ENCODE measurements around the gene MYO5C. TPM values are rescaled to one million over a fixed set of nuclear protein-coding genes. Genes with fewer than 3 reads are reported as not detected.
"Not testable (repeated sequence)": the region's sequence is repeated elsewhere in the genome, so short reads cannot be mapped to it uniquely, and the experiment has no call there.

The MYO5C gene
- total RNA-seq, 3 donors from 2014 or later: 0.40 to 0.61 (median 0.46) TPM

DNA sequence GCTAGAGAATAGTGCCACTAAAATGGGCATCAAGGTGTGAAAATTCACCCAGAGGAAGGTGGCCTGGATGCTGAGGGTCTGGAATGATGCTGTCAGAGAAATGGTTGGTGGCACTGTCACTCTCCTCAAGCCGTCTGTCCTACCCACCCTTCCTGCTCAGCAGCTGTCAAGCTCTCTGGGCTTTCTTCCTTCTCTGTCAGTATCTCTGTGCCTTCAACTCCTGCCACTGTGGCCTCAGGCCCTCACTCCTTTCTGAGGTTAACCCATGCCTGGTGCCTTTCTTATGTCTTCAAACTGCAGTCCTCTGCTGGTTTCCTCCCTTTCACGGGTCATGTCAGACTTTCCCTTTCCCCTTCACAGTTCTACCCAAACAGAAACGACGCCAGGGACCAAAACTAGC lies 4.4 kb downstream of the MYO5C start:
- ATAC-seq: no peak
- no peaks in the 10 kb centered on the region for H3K36me3 Mint-ChIP-seq (ENCODE audit: insufficient read depth)
- no peak overlapping the region for H3K4me3 Mint-ChIP-seq
- no peaks in the 10 kb centered on the region for H3K4me1 Mint-ChIP-seq (ENCODE audit: low read depth)
- H3K9me3 Mint-ChIP-seq: no peaks in the 10 kb centered on the region
- H3K27me3 Mint-ChIP-seq (ENCODE audit: low read depth): peaks cover 25% of the 10 kb centered on the region
- no peak for DNase-seq

DNA sequence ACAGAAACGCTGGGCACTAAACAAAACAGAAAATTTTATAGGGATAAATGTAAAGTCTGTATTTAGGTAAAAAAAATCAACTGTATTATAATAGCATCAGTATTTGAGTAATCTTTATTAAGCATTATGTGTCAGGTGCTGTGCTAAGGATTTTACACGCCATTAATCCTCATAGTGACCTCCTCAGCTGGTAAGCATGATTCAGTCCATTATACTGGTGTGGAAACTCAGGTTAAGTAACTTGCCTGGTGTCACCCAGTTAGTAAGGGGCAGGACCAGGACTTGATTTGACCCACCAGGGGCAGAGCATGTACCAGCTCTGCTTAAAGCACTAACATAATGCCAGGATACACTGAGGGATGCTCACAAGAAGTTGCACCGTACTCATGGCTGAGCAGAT lies 4.8 kb downstream of the MYO5C start:
- Mint-ChIP-seq H3K4me3 (no peak overlapping the region), H3K27me3 (ENCODE audit: low read depth) (peaks cover 21% of the 10 kb centered on the region), H3K9me3 (no peaks in the 10 kb centered on the region), H3K36me3 (ENCODE audit: insufficient read depth) (no peaks in the 10 kb centered on the region), H3K4me1 (ENCODE audit: low read depth) (no peaks in the 10 kb centered on the region)
- ATAC-seq (no peak), DNase-seq (no peak)

DNA sequence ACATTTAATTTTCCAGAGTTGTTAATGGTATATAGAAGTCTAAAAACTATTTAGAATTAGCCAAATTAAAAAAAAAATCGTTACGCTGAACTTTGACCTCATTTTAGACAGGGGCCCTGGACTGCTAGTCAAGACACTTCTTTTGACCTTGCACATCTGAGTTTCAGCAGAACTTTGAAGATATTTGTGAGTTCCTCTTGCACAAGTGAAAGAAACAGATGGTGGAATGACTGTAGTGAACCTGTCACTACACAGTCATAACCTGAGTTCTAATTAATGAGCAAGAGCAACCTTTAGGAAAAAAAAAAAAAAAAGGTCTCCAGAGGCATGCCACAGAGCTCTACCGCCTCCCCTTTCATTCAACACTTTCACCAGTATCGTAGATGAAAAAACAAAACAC lies 5.3 kb downstream of the MYO5C start:
- DNase-seq: no peak
- peak; percentile 25 to 41 for ATAC-seq
- no peaks in the 10 kb centered on the region for H3K4me1 Mint-ChIP-seq (ENCODE audit: low read depth)
- H3K27me3 Mint-ChIP-seq (ENCODE audit: low read depth): peaks cover 19% of the 10 kb centered on the region
- no peaks in the 10 kb centered on the region for H3K9me3 Mint-ChIP-seq
- H3K36me3 Mint-ChIP-seq (ENCODE audit: insufficient read depth): no peaks in the 10 kb centered on the region
- H3K4me3 Mint-ChIP-seq: no peak overlapping the region

DNA sequence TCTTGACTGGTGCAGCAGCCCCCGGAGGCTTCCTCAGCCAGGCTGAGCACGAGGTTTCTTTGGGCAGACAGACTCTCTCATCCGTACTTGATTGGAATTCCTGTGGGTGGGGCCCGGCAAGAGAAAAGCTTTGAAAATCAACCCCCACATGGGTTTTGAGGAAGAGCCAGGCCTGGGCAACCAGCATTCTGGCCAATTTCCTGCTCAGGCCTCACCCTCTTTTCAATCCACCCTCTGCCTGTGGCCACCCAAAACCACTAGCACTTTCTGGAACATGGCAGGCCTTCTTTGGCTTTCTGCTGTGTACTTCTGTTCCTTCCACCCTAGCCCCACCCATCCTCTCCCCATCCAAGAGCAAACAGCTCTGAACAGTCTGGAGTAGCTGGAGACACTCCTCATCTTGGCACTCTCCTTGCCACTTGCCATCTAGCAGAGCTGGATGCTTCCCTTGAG lies 5.9 kb downstream of the MYO5C start:
- ATAC-seq: no peak

DNA sequence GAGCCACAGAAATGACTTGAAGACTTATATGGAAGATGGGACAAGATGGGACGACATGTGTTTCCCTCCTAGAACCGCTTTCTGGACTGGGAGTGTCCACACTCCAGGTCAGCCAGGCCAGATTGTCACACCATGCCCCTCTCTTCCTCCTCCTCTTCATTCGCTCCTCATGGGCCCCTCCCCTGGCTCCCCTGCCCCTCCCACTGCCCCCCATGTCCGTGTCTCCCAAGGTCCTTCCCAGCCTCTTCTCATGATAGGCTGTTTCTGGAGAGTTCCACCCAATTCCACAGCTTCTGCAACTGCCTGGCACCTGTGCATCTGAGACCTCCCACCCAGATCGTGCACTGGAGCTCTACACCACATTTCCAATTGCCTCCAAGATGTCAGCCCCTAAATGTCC lies 6.6 kb downstream of the MYO5C start:
- Mint-ChIP-seq H3K4me3 (no peak overlapping the region), H3K27me3 (ENCODE audit: low read depth) (peaks cover 14% of the 10 kb centered on the region), H3K9me3 (no peaks in the 10 kb centered on the region), H3K36me3 (ENCODE audit: insufficient read depth) (no peaks in the 10 kb centered on the region), H3K4me1 (ENCODE audit: low read depth) (no peaks in the 10 kb centered on the region)
- ATAC-seq: no peak
- no peak for DNase-seq

More for the DNA sequence above, 5.9 kb downstream of the MYO5C start:
- DNase-seq: no peak
- Mint-ChIP-seq H3K9me3 (no peaks in the 10 kb centered on the region), H3K36me3 (ENCODE audit: insufficient read depth) (no peaks in the 10 kb centered on the region), H3K4me3 (no peak overlapping the region), H3K27me3 (ENCODE audit: low read depth) (peaks cover 19% of the 10 kb centered on the region), H3K4me1 (ENCODE audit: low read depth) (no peaks in the 10 kb centered on the region)

DNA sequence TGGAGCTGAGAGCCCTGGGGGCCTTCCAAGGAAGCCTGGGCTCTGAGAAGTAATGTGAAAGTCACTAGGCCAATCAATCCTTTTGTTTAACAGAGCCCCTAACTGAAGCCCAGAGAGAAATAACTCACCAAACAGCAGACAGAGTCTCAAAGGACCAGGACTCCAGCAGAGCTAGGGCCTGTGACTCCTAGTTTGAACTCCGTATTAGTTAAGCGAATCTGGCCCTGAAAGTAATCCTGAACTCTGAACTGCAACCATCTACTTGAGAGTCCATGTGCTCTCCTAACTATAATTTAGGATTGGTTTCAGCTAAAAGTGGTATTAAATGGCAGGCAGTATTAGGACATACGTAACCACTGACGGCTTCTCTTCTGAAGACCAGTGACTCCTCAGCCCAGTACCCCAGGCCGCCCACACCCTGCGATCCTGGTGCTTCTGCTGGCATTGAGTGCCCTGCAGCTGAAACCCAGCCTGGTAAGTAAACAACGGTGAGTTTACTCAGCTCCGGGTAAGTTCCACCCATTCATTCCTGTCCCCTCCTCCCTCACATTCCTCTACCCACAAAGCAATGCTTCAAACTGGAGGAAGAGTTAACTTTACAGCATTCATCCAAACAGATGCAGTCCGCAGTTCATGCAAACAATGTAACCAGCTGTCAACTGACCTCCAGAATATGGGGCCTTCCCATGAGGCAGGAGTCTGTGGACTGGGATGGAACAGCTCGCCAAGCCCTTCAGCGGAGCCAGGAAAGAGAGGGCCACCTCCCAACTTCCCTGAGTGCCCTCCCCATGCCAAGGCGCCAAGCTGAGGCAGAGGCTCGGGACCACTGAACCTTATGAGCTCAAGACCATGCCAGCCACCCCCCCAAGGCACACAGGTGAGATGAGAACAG lies 7.3 kb downstream of the MYO5C start:
- H3K9me3 Mint-ChIP-seq: no peaks in the 10 kb centered on the region
- ATAC-seq (no peak), DNase-seq (no peak)
- H3K4me3 Mint-ChIP-seq: no peak overlapping the region
- no peaks in the 10 kb centered on the region for H3K4me1 Mint-ChIP-seq (ENCODE audit: low read depth)
- H3K36me3 Mint-ChIP-seq (ENCODE audit: insufficient read depth): no peaks in the 10 kb centered on the region
- peaks cover 8% of the 10 kb centered on the region for H3K27me3 Mint-ChIP-seq (ENCODE audit: low read depth)

DNA sequence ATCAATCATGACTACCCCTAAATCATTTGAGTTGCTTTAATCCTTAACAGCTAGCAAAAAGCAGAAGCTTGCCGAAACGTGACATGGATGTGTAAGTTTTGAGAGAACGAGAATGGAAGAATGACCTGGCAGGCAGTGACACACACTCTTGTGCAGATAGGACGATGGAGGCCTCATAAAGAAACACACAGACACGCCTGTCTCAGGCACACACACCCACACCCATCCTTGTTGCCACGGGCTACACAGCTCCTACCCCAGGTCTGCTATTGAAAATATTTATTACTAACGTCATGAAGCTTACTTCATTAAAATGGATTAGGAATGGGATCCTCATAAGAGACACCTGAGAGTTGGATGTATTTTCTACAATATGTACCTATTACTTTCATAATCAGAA lies 8.5 kb downstream of the MYO5C start:
- no peaks in the 10 kb centered on the region for H3K4me1 Mint-ChIP-seq (ENCODE audit: low read depth)
- no peaks in the 10 kb centered on the region for H3K9me3 Mint-ChIP-seq
- ATAC-seq: no peak
- no peak for DNase-seq
- H3K36me3 Mint-ChIP-seq (ENCODE audit: insufficient read depth): no peaks in the 10 kb centered on the region
- H3K27me3 Mint-ChIP-seq (ENCODE audit: low read depth): peaks cover 4% of the 10 kb centered on the region
- H3K4me3 Mint-ChIP-seq: no peak overlapping the region

DNA sequence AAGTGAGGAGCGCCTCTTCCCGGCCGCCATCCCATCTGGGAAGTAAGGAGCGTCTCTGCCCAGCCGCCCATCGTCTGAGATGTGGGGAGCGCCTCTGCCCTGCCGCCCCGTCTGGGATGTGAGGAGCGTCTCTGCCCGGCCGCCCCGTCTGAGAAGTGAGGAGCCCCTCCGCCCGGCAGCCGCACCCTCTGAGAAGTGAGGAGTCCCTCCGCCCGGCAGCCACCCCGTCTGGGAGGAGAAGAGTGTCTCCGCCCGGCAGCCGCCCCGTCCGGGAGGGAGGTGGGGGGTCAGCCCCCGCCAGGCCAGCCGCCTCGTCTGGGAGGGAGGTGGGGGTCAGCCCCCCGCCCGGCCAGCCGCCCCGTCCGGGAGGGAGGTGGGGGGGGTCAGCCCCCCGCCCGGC lies 9.7 kb downstream of the MYO5C start:
- not testable (repeated sequence) for DNase-seq; H3K27me3 Mint-ChIP-seq (ENCODE audit: low read depth); H3K9me3 Mint-ChIP-seq; H3K4me3 Mint-ChIP-seq; ATAC-seq; H3K36me3 Mint-ChIP-seq (ENCODE audit: insufficient read depth); H3K4me1 Mint-ChIP-seq (ENCODE audit: low read depth)

DNA sequence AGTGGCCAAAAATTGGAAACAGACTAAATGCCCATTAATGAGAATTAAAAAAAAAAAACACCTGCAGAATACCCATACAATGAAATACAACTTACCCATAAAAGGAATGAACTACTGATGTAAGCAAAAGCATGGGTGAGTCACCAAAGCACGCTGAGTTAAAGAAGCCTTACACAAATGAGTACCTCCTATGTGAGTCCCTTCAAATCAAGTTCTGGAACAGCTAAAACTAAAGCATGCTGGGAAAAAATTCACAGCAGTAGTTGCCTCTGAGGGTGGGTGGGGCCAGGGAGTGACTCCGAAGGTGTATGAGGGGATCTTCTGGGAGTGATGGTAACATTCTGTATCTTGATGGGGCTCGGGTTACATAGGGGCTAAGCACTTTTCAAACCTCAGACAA lies 11.4 kb downstream of the MYO5C start:
- Mint-ChIP-seq H3K4me3 (no peak overlapping the region), H3K27me3 (ENCODE audit: low read depth) (peaks cover 4% of the 10 kb centered on the region), H3K9me3 (no peaks in the 10 kb centered on the region)

DNA sequence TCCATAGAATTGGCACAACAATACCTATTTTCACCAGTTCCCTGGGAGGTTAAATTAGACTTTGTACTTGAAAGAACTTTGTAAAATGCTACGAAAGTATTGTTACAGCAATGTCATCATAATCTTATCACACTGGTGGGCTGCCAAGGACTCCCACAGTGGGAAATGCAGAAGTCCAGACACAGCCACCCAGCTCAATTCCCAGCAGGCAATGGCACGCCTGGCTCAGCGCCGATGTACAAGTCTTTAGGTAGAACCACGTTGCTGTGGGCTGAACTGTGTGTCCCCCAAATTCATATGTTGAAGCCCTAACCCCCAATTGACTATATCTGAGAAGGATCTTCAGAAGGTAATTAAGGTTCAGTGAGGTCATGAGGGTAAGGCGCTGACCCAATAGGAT lies 12.3 kb downstream of the MYO5C start:
- DNase-seq (no peak), ATAC-seq (no peak)
- Mint-ChIP-seq H3K27me3 (ENCODE audit: low read depth) (peaks cover 2% of the 10 kb centered on the region), H3K4me3 (no peak overlapping the region), H3K9me3 (no peaks in the 10 kb centered on the region), H3K36me3 (ENCODE audit: insufficient read depth) (no peaks in the 10 kb centered on the region), H3K4me1 (ENCODE audit: low read depth) (no peaks in the 10 kb centered on the region)

More for the DNA sequence above, 11.4 kb downstream of the MYO5C start:
- ATAC-seq (peak in 1 of 2 donors; percentile 56), DNase-seq (no peak)
- Mint-ChIP-seq H3K36me3 (ENCODE audit: insufficient read depth) (no peaks in the 10 kb centered on the region), H3K4me1 (ENCODE audit: low read depth) (no peaks in the 10 kb centered on the region)

DNA sequence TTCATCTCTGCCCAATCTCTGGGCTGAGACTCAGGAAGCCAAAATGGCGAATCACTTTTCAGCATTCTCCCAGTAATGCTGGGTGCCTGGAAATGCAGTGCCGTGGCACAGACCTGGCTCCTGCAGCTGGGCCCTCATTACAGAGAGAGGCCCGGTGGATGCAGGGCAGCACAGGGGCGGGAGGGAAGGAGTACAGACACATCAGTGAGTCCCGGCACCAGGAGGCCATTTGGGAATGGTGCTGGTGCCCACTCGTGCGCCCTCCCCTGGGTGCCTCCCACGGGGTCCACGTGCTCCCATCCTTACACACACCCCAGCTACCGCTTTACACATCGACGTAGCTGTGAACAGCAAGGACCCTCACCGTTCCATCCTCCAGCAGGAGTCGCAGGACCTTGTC lies 13.2 kb downstream of the MYO5C start:
- ATAC-seq (no peak), DNase-seq (no peak)
- Mint-ChIP-seq H3K4me1 (ENCODE audit: low read depth) (no peaks in the 10 kb centered on the region), H3K27me3 (ENCODE audit: low read depth) (peaks cover 2% of the 10 kb centered on the region), H3K9me3 (no peaks in the 10 kb centered on the region), H3K4me3 (no peak overlapping the region), H3K36me3 (ENCODE audit: insufficient read depth) (no peaks in the 10 kb centered on the region)

DNA sequence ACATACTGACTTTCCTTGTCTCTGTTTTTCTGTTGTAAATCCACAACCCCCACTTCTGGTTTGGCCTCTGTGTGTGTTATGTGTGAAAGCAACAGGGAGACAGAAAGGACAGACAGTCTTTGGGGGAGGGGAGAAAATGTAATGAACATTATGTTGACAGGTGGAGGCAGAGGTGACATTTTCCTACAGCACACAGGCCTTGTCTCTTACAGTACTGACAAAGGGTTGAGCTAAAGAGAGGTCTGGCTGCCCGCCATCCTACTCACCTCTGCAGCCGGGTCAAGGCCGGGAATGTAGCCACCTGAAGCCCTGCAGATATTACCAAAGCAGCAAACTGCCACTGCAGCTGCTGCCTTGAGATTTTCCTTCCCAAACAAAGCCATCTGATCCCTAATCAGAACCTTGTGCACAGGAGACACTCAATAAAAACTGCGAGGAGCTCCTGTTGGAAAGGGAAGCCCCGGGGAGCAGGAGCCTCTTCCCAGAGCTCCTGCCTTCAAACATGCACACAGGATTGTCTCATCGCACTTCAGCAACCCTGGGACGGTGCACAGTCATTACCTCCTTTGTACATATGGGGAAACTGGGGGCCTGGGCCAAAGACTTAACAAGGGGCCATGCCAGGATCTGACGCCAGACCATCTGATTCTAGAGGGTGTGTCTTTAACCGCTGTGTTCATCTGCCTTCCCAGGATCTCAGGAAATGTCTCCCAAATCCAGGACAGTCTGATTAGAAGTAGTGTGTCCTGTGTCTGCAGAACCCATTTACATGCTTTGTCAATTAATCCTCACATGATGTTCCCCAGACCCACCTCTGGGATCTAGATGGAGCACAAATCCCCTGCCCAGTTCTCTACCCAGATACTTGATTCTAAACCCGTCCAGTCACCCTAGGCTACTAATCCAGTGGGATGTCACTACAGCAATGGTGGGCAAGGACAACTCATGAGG lies 14.2 kb downstream of the MYO5C start:
- H3K4me3 Mint-ChIP-seq: no peak overlapping the region
- H3K4me1 Mint-ChIP-seq (ENCODE audit: low read depth): no peaks in the 10 kb centered on the region
- ATAC-seq (no peak), DNase-seq (no peak)
- no peaks in the 10 kb centered on the region for H3K9me3 Mint-ChIP-seq
- H3K36me3 Mint-ChIP-seq (ENCODE audit: insufficient read depth): no peaks in the 10 kb centered on the region
- H3K27me3 Mint-ChIP-seq (ENCODE audit: low read depth): peaks cover 2% of the 10 kb centered on the region

DNA sequence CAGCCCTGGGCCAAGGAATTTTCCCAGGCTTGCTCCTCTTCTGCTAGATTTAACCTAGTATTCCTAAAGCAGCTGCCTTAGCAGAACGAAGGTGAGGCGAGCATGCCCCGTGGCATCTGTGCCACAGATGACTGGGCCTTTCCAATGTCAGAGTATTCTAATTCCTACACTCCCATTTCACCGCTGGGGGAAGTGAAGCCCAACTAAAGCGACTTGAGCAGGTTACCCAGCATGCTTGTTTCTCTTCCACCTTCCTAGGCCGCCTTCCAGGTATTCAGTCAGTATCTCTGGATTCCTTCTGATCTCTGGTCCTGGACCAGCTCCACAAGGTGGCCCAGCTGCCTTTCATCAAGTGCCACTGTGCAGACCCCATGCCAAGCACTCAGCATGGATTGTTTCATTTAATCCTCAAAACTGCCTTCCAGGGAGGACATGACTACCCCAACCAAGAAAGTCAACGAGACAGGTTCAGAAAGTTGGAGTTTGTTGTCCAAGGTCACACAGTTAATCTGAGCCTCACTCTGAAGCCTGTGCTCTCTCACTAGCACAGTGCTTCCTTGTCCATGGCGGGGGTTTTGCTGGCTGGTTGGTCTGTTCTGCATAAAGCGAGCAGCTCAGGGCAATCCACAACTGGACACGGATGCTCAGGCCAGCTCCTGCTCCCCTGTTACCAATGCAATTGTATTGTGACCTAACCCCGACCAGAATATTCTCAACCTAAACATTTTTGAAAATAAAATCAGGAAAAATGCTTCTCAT lies 15.1 kb downstream of the MYO5C start:
- no peak overlapping the region for H3K4me3 Mint-ChIP-seq
- DNase-seq: no peak
- peaks cover 2% of the 10 kb centered on the region for H3K27me3 Mint-ChIP-seq (ENCODE audit: low read depth)
- no peak for ATAC-seq
- H3K9me3 Mint-ChIP-seq: no peaks in the 10 kb centered on the region
- no peaks in the 10 kb centered on the region for H3K4me1 Mint-ChIP-seq (ENCODE audit: low read depth)
- no peaks in the 10 kb centered on the region for H3K36me3 Mint-ChIP-seq (ENCODE audit: insufficient read depth)

Measured in activated T-cell treated with anti-CD3 and anti-CD28 coated beads, Interleukin-2, amount 50 U/mL, for 4 hours (primary cell).